CD4-positive, alpha-beta T cell treated with Interferon alpha-2 for 1 hour (primary cell): Measurements from ENCODE around the gene POU2AF1.
A peak's percentile ranks its signal among the peaks of the same experiment; 100 is the strongest.

Experiments used
- DNase-seq, 2 donors: peaks; one replicate each; pipeline ENCODE4 v3.0.0-alpha.2; 2020 to 2022

Gene POU2AF1

DNA sequence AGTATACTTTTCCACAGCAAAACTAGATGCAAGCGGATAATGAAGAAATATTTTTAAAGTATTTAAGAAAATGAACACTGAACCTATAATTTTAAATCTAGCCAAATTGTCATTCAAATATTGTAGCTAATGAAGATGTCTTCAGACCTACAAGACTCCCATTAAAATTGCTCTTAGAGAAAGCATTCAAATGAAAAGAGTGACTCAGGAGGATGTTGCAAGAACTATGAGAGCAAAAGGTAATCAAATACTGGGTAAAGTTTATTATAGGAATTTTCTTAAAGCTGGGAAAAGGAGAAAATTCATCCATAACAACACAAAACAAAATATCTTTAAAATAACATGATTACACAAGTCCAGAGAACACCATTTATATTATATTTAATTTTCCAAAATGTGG, 5.4 kb upstream of the POU2AF1 start:
- no peak for DNase-seq

DNA sequence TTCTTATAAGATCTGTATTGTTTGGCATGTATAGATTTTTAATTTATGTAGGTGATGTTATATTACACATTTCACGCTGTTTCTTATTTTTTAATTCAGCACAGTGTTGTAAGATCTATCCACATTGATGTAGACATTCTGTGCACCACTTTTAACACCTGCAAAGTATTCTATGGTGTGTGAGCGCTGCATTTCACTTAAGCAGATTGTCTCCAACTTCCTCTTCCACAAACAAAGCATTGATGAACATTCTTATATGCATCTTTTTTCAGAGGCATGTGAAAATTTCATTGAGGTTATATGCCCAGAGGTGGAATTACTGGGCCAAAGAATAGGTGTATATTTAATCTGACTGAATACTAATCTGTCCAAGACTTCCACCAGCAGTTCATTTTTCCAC, 3.4 kb upstream of the POU2AF1 start:
- no peak for DNase-seq

DNA sequence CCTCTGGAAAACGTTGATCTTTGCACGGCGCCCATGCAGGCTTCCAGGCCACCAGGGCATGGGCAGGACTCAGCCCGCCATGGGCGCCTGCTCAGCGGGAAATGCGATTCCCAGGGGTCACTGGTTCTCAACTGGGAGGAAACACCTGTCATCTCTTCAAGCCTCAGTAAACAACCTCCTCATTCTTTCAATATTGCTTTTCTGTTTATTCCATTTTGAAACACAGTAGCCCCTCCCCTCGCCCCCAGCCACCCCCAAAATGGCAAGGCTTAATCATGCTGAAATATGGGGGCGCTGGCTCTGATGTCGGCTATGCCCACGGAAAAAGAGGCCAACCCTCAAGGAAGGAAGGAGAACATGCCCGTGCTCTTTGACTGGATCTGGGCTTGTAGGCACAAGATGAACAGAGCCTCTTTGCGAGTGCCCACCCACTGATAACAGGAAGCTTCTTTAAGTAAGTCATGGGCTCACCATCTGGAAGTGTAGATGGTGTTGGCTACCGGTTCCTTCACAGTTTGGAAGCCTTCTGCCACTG, 594 bp upstream of the POU2AF1 start:
- DNase-seq, result peak in 1 of 2 donors; percentile 63

DNA sequence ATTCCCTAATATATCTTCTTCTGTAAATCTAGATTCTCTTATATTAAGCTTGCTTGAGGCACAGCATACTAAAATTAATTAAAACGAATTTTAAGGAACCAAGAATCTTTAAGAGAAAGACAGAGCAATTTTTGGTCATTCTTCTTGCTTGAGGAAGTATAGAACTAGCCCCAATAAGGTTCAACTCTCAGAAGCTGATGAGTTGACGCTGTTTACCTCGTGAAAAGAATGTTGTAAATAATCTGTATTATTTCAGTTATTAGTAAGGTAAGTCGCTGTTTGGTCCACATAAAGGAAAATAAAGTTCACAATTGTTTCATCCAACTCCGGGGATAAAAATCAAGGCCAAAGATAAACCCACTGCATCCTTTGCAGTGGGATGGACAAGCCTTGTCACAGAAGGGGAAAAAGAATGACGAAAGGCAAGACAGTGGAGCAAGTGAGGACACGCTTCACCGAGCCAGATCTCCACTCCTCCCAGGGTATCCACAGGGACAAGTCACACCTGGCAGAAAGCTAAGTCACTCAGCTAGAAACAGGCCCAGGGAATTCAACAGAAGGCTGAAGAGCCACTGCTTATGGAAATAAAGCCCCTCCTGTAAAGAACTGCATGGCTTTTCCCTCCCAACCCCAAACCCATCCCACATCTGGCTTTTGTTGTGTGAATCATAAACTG, 752 bp downstream of the POU2AF1 start:
- DNase-seq, result no peak

DNA sequence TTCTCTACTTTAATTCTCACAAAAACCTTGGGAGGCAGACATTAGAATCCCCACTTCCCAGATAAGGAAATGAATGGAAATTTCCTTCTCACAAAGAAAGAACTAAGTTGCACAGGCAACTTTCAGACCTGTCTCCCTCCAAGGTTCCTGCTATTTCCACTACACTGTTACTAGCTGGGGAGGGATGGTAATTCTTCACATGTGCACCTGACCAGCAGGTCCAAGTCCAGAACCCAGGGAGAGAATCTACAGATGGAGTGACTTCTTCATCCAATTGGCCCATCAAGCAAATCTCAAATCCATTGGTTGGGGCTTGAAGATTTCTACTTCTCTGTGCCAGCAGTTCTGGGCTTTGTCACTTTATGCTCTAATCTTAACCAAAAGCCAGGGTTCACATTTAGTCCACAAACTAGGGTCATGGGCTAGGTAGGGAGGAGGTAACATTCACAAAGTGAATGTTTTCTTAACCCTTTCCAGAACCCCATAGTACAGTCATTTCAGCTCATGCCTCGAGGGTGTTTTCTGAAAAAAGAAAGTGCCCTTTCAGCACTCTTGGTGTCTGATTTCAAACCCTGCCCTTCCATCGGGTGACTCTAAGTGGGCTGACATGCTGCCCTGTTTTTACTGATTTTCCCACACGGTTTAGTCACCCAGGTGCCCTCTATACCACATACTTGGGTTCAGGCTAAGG, 2.7 kb downstream of the POU2AF1 start:
- DNase-seq, result no peak

GRCh38 chr11:111373590-111373989, 5.5 kb downstream of the POU2AF1 start:
- no peak for DNase-seq

GRCh38 chr11:111372538-111372937, 6.5 kb downstream of the POU2AF1 start:
- no peak for DNase-seq

DNA sequence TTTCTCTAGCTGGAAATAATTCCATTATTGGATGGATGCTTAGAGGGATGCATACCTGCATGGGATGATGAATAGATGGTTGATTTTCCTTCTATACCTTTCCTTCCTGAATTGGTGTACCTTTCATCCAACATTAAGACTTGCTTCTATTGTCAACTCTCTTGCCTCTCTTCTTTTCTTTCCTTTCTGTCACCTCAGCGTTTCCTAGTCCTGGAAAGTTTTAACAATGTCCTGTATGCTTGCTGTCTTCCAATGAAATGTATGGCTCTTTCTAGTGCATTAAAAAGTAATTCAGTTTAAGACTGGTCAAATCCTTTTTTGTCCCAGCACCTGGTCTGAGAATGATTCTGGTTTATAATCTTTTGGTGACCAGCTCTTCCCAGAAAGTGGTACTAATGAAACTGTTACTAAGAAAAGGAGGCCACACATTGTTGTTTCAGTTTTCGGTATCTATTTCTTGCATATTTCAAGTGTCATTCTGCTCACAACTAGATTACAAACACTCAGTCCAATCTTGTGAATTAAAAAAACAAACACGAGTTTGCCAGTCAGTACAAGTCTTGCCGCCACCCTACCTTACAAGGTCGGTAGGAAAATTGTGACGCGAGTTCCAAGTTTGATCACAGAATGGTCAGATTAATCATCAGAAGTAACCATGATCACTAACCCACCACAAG, 8.0 kb downstream of the POU2AF1 start:
- no peak for DNase-seq

DNA sequence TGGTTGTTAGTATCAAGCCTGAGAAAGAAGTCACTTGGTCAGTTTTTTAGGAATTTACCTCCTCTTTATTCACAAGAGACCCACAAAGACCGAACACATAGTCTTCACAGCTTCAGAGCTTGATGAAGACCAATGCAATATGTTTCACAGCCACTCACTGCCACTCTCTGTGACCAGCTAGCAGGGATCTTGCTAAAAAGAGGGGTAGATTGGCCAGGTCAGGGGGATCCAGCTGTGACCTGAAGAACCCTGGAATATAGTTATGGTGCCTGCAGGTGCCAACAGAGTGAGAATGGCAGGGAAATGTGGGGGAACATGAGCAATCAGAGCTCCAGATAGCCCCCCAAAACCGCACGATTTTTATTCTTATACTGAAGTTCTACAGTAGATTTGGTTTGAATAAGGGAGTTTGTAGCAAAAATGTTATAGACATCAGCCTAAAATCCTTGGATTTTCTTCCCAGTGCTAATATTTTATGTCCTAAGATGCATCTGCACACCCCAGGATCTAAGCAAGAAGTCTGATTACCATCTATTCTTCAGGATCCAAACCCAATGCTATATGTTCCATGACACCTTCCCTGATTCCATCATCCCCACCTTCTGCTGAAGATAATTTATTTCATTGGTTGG, 8.7 kb downstream of the POU2AF1 start:
- no peak for DNase-seq

DNA sequence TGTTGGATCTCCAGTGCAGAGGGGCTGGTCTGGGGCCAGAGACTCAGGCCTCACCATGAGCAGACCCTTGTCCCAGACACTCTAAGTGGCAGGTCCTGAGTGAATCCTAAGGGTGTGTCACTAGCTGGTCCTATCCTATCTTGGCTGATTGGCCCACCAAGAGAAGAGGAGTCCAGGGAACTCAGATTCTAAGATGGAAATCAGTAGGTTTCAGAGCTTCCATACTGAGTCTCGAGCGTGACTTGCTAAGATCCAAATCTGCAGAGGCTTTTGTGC, 10.9 kb downstream of the POU2AF1 start:
- no peak for DNase-seq

DNA sequence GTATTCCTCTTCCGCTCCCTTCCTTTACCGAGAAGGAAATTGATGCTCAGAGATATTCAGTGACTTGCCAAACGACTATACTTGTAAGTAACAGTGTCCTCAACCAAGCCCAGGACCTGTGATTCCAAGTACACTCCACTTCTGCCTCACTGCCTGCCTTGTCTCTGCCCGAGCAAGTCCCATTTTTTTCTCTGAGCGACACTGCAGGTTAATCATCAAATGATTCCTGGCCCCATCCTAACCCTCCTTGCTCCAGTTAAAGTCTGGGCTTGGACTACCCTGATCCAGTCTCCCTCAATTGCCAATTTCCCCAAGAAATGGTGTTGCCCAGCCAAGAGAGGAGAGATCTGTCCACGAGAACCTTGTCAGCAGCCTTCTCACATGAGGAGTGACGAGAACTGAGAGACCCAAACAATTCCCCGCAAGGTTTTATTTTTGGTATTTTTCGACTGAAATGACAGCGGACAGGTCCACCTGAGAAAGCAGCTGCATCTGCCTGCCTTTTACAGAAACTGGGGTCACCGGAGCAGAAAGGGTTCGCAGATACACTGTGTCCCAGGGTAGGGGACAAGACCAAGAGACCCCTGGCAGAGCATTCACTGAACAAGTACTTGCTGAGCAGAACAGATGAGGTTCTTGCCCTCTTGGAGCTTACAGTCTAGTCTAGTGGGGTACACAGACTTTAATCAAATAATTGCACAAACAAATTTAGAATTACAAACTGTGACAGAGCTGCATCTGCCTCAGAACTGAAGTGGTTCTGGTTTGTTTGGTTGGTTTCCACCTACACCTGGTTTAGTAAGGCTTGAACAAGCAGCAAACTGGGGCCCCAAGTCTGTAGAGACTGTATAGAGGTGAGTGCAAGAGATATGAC, 11.4 kb downstream of the POU2AF1 start:
- peak in 1 of 2 donors; percentile 15 for DNase-seq

- no peak for DNase-seq
Observed at GRCh38 chr11:111366560-111367410, 12.3 kb downstream of the POU2AF1 start.

- no peak for DNase-seq
Observed at GRCh38 chr11:111365722-111366559, 13.1 kb downstream of the POU2AF1 start.

GRCh38 chr11:111364503-111364902, 14.6 kb downstream of the POU2AF1 start:
- no peak for DNase-seq

DNA sequence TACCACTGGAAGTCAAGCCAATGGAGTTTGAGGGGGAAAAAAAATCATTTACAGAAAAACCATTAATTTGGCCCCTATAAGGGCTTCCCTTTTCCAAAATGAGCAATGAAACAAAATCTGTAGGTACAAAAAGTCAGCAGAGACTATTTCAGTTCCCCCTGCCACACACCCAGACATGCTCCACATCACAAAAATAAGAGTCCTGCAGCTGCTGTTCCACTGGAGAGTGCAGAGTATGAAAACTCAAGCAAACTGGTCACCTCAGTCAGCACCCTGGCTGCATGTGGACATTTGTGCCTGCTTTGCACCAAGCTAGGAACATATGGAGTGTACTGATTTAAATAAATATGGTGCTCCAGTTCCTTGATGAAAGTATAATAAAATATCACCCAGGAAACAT, 15.1 kb downstream of the POU2AF1 start:
- DNase-seq, result no peak

DNA sequence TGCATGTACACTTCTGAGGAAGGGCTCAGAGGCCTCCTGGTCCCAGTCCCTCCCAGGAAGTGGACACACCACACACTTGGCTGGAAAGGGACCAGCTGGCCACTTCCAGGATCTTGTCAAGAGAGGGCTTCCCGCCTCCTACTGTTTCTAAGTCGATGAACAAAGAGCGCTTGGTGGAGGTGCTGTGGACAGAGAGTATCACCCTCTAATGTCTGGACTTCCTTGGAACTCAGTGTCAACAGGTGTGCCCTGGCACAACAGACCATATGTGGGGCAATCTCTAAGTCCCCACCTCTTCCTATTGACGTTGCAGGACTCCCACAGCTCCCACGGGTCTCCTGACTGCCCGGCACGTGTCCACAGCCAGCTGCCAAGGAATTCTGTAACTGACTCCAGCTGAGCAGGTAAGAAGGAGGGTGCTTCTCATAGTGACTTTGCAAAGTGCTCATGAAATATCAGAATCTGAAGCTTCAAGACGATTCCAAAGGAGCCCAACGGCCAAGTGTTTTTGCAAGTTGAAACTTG, 16.1 kb downstream of the POU2AF1 start:
- no peak for DNase-seq

- DNase-seq, result no peak
Observed at GRCh38 chr11:111361874-111362273, 17.2 kb downstream of the POU2AF1 start.

DNA sequence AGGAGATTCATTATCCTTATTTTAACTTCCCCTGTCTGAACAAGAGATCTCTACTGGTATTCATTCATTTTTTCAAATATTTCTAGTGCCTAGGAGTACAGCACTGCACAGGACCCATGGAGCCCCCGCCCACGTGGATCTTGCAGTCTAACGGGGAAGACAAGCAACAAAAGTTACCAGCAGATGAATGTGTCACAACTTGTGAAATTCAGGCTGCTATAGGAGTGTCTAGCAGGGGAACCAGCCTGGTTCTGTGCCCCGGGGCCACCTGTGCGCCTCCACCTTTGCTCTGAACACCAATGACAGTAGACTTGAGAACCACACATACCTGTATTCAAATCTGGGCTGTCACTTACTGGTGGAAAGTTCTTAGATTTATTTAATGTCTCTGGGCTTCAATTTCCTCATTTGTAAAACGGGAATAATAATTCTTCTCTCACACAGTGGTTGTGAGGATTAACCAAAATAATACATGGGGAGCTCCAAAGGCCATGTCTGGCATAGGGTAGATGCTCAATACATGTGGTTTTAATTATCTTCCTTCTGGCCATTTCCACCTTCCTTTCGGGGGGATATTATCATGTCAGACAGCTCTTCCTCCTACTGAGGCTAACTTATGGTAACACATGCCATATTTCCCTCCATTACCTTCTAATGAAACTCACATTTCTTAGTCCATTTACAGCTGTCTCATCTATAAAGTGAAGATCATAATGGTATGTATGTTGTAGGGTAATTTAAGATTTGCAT, 17.8 kb downstream of the POU2AF1 start:
- DNase-seq, result no peak

DNA sequence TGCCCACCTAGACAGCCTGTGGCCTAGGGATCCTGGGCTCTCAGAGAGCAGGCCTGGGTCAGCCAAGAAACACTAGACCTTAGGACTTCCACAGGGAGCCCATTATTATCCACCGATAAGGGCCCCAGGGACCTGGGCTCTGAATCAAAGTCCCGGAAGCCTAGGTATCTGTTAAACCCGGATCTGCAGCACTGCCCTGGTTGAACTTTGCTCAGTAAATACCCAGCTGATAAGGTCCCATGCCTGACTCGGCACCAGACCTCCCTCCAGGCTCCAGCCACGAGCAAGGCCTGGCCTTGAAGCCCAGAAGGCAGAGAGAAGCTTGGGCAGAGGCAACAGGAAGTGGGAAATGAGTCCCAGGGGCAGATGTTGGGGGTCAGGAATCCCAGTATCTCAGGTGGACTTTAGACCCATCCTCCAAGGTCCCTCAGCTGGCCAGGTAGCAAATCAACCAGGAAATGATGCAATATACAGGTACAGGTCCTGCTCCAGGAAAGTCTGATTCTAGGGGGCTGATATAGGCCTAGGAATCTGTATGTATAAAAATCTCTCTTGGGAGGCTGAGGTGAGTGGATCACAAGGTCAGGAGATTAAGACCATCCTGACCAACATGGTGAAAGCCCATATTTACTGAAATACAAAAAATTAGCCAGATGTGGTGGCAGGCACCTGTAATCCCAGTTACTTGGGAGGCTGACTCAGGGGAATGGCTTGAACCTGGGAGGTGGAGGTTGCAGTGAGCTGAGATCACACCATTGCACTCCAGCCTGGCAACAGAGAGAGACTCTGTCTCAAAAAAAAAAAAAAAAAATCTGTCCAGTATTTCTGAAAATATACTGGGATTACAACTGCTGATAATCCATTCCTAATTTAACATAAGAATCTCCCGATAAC, 18.7 kb downstream of the POU2AF1 start:
- DNase-seq, result no peak
